GM04504 (cell line): ENCODE measurements around the gene MS4A18.
"Not testable (repeated sequence)": the region's sequence is repeated elsewhere in the genome, so short reads cannot be mapped to it uniquely, and the experiment has no call there.

Source experiments
- DNase-seq: peaks from one replicate; pipeline ENCODE4 v3.0.0-alpha.2; 2012; ENCODE audit warnings: low read depth

Gene MS4A18

DNA sequence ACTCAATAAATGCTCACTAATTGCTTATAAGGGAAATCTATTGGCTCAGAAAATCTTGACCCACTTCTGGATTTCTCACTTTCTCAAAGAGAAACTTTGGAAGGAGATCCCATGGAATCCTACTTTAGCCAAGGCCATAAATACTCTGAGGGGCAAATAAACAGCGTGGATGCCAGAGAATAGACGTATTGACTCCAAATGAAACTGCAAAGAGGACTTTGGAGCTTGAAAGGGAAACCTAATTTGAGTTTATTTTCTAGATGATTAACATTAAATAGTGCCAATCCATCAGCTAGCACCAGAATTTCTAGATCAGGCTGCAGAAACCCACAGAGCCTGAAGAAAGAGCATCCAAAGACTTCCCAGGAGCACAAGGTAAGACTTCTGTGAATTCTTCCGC is at the start of gene MS4A18:
Gene MS4A18 (plus strand): TSS at position 301 of the 400 bp plus-strand sequence.
- no peak for DNase-seq

DNA sequence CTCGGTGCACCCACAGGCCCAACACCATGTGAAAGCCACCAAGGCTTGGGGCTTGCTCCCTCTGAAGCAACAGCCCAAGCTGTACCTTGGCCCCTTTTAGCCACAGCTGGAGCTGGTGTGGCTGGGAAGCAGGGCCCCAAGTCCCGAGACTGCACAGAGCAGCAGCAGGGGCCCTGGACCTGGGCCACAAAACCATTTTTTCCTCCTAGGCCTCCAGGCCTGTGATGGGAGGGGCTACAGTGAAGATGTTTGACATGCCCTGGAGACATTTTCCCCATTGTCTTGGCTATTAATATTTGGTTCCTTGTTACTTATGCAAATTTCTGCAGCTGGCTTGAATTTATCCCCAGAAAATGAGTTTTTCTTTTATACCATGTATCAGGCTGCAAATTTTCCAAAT is 46.3 kb upstream of the MS4A18 start:
- not testable (repeated sequence) for DNase-seq

DNA sequence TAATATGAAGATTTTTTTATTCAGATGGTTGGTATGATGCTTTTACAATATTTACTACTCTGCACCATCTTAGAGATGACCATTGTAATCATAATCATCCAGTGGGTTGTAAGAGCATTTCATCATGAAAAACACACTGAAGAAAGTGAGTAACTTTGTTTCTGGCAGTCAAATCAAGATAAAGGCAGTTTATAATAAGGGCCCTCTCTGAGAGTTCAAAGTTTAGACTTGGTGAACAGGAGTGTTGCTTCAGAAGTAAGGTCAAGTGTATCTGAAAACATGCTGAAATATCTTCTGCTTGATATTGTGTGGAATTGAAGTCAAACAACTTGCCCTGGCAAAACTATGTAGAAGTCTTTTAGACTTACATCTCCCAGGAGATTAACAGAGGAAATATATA is 44.6 kb upstream of the MS4A18 start:
- DNase-seq, result no peak

DNA sequence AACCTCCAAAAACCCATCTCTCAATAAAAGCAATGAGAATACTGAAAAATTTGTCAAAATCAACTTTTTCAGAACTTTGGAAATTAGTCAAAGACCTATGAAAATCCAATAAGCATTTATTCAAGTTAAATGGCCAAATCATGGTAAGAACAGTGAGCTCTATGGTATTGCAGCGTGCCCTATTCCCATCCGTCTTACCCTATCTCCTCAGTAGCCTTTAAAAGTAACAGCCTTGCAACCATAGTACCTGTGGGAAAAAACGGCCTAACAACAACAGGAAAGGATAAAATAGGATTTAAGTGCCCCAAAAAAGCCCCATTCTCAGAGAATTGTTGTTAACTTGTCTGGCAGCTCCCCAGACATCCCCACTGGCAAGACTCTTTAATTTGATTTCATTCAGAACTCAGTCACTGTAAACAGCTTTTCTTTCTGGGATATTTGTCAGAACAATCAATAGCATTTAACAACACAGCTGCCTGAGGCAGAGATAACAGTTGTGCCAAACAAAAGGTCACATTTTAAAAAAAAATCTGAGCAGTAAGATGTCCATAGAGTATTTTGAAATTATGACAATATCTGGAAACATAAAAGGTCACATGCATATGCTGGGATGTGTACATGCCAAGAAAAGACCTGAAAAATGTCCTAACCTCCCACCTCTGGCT is 43.9 kb upstream of the MS4A18 start:
- DNase-seq, result no peak

DNA sequence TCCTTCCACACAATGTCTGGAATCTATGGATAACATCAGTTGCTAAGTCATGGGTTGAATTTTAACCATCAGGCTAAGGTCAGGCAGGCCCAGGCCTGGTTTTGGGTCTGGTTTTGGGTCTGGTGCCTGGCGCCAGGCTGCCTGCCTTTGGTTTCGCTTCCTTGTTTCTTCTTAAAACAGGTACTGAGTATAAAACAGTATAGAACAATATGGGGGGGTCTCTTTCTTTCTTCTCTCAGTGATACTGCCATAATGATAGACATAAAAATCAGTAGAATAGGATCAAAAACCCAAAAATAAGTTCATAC is 40.0 kb upstream of the MS4A18 start:
- DNase-seq, result not testable (repeated sequence)

DNA sequence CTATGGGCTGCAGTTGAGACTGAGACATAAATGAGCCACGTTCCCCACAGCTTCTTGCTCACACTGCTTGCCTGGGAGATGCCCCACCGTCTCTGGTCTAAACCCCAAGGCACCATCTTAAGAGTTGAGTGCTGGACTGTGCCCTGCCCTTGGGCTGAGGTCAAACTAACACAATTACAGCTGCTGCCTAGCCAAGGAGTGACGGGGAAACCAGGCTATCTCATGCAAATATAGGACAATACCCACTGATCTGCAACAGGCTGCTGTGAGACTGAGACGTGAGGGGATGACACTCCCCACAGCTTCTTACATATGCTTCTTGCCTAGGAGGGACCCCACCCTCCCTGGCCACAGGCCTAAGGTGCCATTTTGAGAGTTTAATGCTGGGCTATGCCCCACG is 32.9 kb upstream of the MS4A18 start:
- DNase-seq, result no peak

DNA sequence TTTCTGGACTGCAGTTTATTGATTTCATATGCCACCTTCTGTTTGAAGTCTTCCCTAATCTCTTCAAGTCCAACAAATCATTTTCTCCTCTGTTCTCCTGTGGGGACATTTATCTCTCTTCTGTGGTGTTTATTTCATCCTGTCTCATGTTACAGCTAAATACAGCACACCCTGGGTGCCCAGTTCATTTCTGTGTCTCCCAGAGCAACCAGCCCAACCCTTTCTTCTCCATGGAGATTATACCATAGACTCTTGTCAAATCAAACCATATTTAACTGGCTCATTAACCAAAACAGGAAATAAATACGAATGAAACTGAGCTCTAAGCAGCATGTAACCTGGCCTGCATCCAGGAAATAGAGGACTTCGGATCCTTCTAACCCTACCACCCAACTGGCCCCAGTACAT is 25.2 kb upstream of the MS4A18 start, which contains the start of gene MS4A8:
Gene MS4A8 (plus strand): TSS at position 329 of the 408 bp plus-strand sequence. CDS start 1,249 bp downstream, outside the sequence.
- DNase-seq, result no peak

DNA sequence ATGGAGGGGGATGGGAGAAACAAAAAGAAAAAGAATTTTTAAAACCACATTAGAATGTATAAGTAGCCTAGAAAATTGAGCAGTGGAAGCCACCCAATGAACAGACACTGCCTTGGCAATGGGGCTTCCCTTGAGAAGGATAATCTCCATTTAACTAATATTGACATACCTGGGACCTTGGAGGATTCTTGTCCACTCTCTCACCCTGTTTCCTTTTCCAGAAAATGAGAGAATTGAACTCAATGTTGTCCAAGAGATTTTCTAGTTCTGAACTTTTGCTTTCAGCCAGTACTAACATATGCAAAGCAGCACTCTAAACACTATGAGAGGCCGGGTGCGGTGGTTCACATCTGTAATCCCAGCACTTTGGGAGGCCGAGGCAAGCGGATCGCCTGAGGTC is 24.6 kb upstream of the MS4A18 start:
- no peak for DNase-seq

DNA sequence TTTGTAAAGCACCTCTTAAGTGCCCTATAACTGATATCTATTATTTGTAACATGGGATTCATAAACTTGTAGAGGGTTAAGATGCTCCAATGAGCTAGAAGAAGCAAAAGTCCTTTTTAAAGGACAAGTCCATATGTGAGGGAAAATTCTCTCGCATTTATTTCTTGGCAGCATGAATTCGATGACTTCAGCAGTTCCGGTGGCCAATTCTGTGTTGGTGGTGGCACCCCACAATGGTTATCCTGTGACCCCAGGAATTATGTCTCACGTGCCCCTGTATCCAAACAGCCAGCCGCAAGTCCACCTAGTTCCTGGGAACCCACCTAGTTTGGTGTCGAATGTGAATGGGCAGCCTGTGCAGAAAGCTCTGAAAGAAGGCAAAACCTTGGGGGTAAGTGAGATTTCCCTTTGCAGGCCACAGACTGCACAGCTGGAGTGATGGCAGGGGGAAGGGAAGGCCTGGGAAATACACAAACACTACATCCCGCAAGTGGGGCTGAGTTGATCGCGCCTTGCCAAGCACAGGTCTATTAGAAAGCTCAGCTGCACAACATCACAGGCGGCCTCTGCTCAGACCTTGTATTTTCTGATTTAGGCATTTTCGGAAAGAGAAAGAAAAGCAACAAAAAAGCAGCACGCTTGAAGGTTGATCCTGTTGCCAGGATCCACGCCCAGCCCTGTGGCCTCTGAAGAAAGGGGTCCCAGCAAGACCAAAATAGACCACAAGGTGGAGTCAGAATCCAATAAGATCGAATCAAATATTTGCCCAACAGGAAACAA is 23.6 kb upstream of the MS4A18 start:
- DNase-seq, result no peak

DNA sequence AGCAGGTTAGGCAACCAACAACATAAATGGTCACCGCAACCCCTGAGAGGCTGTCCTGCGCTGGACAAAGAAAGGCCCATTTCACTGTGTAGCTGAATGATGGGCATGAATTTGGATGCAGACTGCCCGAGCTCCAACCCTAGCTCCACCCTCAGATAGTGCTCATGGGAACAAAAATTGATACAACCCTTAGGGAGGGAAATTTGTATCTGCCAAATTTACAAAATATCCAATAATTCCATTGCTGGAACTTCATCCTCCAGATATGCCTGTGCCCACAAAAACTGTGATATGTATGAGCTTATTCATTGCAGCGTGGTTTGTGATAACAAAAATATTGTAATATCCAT is 23.1 kb upstream of the MS4A18 start:
- no peak for DNase-seq

DNA sequence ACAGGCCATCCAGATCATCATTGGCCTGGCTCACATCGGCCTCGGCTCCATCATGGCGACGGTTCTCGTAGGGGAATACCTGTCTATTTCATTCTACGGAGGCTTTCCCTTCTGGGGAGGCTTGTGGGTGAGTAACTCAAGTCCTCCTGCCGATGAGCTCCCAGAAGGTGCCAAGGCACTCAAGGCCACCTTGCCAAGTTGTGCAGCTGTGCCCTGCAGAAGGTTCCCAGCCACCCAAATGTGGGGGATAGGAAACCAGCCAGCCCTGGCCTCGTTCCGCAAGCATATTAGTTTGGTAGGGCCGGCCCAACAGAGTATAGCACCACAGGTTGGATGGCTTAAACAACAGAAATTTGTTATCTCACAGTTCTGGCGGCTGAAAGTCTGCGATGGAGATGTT is 21.1 kb upstream of the MS4A18 start:
- DNase-seq, result no peak

DNA sequence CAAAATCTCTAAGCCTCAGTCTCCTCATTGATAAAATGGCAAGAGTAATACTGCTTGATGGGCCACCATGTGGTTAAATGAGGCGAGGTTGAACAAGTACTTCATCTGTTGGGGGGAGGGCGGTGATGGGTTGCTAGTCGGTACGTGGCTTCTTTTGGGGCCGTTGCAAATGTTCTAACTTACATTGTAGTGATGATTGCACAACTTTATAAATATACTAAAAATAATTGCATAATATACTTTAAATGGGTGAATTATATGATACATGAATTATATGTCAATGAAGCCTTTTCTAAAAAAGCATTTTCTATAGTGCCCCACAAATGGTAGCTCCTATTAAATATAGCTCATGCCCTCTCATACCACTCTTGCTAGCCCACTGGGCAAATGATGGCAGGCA is 18.6 kb upstream of the MS4A18 start:
- no peak for DNase-seq

DNA sequence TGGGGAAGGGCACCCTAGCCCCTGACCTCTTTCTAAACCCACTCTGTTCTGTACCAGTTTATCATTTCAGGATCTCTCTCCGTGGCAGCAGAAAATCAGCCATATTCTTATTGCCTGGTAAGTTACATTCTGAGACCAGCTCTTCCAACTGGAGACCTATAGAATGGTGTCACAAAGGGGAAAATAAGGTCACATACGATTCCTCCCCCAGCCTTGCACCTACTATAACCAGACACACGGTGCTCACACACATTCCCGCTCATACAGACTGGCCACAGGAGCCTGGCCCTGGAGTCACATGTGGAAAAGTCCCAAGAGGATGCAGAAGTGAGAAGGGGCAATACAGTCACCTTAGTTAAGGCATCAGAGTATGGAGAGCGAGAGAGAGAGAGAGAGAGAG is 17.6 kb upstream of the MS4A18 start:
- no peak for DNase-seq

DNA sequence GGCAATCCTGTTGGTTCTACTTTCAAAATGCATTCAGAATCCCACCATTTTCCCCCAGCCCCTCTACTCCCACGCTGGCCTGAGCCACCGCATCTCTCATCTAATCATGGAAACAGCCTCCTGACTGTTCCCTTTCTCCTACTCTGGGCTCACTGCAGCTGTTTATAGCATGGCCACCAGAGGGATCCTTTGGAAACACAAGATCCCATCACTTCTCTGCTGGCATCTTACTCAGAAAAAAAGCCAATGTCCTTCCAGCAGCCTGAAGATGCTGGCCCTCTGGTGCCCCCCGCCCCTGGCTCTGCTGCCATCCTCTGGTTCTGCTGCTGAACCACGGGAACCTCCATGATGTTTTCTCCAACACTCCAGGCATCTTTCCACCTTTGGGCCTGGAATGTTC is 14.0 kb upstream of the MS4A18 start:
- DNase-seq, result no peak

DNA sequence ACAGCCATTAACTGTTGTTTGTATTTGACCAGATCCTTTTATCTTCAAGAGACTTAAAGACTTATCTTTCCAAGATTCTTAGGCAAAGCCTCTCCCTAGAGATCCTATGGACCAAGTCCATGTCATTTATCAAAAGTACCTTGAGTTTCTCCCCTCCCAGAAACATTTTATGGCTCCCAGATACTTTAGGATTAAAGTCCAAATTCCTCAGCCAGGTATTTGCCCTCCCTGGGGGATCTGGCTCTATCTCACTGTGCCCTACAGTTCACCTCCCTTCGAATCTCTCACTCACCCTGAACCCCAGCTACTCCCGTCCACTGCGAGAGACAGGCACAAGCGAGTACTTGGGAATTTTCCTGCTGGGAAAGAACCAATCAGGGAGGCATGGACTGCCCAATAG is 13.2 kb upstream of the MS4A18 start:
- DNase-seq, result no peak

DNA sequence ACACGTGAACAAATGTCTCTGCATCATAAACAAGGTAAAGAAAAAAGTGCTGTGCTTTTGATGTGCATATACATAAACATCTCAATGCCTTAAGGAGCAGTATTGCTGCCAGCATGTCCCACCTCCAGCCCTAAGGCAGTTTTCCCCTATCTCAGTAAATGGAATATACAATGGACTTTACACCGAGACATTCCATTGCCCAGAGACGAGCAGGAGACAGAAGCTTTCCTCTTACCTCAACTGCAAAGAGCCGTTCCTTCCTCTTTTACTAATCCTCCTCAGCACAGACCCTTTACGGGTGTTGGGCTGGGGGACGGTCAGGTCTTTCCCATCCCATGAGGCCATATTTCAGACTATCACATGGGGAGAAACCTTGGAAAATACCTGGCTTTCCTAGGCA is 11.1 kb upstream of the MS4A18 start:
- DNase-seq, result not testable (repeated sequence)

DNA sequence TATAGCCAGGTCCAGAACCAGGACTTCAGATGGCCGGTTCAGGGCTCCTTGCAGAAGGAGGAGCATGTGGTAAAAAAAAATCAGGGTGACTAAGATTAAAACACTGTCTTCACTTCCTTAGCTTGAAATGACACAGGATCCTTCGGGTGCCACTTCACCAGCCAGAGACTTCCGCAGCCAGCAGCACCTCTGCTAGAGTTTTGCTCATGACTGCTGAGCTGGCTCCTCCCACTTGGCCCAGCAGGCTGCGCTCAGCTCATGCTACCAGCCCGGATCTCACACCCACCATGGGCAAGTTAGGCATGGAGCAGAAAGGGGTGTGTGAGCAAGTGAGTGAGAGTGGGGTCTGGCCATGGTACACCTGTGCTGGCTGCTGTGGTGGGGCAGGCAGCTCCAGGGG is 6.6 kb upstream of the MS4A18 start:
- no peak for DNase-seq

DNA sequence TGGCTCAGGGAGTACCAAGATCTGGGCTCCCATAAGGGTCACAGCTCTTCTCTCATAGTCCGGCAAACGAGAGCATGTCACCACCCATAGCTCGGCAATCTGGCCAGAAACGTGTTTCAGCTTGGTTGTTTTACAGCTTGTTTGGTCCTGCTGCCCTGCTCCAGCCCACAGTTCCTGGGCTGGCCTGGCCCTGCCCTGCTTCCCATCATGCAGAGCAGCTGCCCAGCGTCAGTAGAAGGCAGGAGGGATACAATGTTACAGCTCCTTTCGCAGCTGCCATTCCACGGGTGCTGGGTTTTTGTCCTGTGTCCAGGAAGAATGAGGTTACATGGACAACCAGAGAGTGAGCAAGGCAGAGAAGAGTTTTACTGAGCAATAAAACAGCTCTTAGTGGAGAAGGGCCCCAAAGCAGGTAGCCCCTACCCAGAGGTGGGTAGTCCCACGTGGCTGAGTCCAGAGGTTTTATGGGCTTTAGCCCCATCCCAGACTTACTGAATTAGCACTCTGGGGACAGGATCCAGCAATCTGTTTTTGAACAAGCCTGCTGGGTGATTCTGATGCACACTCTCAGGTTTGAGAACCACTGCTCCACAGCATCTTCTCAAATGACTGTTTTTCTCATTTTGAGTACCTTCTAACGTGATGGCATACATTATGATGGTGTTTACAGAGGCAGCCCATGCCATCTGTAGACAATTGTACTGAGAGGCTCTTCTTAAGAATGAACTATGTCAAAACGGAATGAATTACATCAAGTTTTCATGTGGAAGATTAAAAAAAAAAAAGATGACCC is 5.8 kb upstream of the MS4A18 start:
- DNase-seq, result no peak

DNA sequence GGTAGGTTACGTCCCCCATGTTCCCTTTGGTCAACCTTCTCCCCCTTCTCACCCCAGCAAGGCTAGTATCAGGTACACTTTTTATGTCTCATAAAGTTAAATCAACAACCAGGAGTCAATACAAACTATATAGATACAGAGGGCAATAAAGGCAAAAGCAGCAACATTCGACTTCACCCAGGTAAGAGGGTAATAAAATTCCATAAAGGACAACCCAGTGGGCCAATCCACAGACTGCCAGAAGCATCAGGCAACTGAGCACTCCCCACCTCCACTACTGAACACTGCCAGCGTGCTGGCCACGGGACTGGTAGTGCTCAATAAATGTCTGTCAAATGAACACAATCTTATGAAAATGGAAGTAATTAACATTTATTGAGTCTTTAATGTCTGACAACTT is 5.1 kb upstream of the MS4A18 start:
- no peak for DNase-seq

DNA sequence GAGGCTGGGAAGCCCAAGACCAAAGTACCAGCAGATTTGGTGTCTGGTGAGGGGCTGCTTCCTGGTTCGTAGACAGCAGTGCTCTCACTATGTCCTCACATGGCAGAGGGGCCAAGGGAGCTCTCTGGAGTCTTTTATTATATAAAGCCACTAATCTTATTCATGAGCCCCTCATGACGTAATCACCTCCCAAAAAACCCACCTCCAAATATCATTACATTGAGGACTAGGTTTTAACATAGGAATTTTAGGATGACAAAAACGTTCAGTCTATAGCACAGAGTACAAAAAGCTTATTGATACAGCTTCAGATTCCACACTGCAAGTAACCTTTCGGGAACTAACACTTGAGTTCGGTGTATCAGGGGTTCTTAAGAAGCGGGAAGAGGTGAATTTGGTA is 4.1 kb upstream of the MS4A18 start:
- no peak for DNase-seq

DNA sequence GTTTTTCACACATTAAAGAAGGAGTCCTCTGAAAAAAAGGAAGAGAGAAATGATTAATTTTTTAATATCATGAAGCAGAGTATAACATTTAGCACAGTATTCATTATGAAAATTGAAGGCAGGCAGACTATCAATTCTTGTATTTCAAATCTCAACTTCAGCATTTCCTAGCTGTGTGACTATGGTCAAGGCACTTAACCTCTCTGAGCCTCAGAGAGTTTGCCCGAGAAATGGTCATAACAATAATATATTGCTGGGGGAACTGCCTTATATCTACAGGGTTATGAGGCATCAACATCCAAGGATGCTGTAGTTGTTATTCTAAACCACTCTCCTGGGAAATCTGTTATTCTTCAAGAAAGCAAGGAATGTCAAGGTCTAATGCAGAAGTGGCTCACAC is 1.1 kb downstream of the MS4A18 start:
- DNase-seq, result no peak

DNA sequence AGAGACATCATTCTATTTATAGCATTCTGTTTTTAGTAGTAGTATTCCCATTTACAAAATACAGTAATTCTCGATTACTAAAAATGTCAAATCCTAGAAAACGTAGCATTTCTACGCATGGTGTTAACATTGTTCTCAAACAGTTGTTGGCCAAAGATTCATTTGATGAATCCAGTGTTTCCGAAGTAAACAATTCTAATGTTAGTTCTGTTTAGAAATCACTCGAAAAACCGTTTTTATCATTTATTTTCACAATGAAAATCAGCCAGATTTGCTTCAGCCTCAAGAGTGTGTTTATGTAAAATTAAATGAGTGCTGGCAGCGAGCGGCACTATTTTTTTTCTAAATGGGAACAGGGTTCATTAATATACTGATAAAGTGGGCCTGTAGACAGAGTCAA is 7.1 kb downstream of the MS4A18 start:
- no peak for DNase-seq

DNA sequence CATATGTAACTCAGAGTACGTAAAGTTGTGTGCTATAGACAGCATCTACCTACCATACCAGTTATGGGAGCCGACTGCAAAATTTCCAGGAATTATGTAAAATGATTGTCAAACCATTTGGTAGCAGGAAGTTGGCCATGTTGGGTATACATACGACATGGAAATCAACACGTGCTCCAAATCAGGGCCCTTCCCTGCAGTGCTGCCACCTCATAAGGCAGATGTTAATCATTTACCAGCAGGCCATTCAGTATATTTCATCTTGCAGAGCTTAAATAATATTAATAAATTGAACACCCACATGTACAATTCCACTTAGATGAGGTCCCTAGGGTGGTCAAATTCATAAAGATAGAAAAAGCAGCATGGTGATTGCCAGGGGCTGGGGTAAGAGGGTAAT is 9.8 kb downstream of the MS4A18 start:
- DNase-seq, result no peak
